ENCODE data around the gene MOCOS.

- TF ChIP-seq ZBTB1 (tag by site-specific recombination; IDR thresholded peaks at IDR 0.05) (no peak), MYNN (tag by site-specific recombination; IDR thresholded peaks at IDR 0.05; ENCODE audit: borderline replicate concordance) (no peak), ZBTB8A (tag by site-specific recombination; IDR thresholded peaks at IDR 0.05) (no peak), ZNF561 (tag by site-specific recombination; IDR thresholded peaks at IDR 0.05; ENCODE audit: borderline replicate concordance) (no peak)
- TF ChIP-seq, protein P1, sequence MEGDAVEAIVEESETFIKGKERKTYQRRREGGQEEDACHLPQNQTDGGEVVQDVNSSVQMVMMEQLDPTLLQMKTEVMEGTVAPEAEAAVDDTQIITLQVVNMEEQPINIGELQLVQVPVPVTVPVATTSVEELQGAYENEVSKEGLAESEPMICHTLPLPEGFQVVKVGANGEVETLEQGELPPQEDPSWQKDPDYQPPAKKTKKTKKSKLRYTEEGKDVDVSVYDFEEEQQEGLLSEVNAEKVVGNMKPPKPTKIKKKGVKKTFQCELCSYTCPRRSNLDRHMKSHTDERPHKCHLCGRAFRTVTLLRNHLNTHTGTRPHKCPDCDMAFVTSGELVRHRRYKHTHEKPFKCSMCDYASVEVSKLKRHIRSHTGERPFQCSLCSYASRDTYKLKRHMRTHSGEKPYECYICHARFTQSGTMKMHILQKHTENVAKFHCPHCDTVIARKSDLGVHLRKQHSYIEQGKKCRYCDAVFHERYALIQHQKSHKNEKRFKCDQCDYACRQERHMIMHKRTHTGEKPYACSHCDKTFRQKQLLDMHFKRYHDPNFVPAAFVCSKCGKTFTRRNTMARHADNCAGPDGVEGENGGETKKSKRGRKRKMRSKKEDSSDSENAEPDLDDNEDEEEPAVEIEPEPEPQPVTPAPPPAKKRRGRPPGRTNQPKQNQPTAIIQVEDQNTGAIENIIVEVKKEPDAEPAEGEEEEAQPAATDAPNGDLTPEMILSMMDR (tag by site-specific recombination; IDR thresholded peaks at IDR 0.05) = no peak
- TF ChIP-seq, protein P2, sequence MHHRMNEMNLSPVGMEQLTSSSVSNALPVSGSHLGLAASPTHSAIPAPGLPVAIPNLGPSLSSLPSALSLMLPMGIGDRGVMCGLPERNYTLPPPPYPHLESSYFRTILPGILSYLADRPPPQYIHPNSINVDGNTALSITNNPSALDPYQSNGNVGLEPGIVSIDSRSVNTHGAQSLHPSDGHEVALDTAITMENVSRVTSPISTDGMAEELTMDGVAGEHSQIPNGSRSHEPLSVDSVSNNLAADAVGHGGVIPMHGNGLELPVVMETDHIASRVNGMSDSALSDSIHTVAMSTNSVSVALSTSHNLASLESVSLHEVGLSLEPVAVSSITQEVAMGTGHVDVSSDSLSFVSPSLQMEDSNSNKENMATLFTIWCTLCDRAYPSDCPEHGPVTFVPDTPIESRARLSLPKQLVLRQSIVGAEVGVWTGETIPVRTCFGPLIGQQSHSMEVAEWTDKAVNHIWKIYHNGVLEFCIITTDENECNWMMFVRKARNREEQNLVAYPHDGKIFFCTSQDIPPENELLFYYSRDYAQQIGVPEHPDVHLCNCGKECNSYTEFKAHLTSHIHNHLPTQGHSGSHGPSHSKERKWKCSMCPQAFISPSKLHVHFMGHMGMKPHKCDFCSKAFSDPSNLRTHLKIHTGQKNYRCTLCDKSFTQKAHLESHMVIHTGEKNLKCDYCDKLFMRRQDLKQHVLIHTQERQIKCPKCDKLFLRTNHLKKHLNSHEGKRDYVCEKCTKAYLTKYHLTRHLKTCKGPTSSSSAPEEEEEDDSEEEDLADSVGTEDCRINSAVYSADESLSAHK (tag by site-specific recombination; IDR thresholded peaks at IDR 0.05) = no peak
Observed at GRCh38 chr18:36176177-36176584, 11.1 kb upstream of the MOCOS start.
